Vagina (tissue), 2 donors: ENCODE results near the gene EIPR1. TPM values are rescaled to one million over a fixed set of nuclear protein-coding genes. Genes with fewer than 3 reads are reported as not detected.

Experiments
- DNase-seq, 2 donors: peaks; one replicate each; pipeline ENCODE4 v3.0.0-alpha.2; 2017; ENCODE audit errors: extremely low spot score in 2 of 2
- H3K27ac ChIP-seq: fragments of 200-600 bp; sonication (generic); one replicate; pipeline ENCODE4 v1.5.1; 2019
- H3K27me3 ChIP-seq: fragments of 200-600 bp; sonication (generic); one replicate; pipeline ENCODE4 v1.5.1; 2019
- H3K36me3 ChIP-seq, 2 donors: fragments of 200-600 bp; sonication (generic); one replicate each; pipeline ENCODE4 v1.5.1; 2017 to 2019
- H3K4me1 ChIP-seq: fragments of 200-600 bp; sonication (generic); one replicate; pipeline ENCODE4 v1.5.1; 2019
- H3K4me3 ChIP-seq, 2 donors: fragments of 200-600 bp; sonication (generic); 1 replicate in 1 of 2; 2 replicates in 1 of 2; pipeline ENCODE4 v1.5.1; 2016 to 2019
- H3K9me3 ChIP-seq: fragments of 200-600 bp; sonication (generic); one replicate; pipeline ENCODE4 v1.5.1; 2019
- CTCF ChIP-seq, 3 experiments: fragments of 450-650 bp in 2 of 3; fragments of 200-600 bp in 1 of 3; sonication (generic) in 1 of 3; IDR thresholded peaks; one replicate each; pipeline ENCODE4 v1.5.1; 2017 to 2019; ENCODE audit warnings: antibody characterized with exemption in 3 of 3, mild to moderate bottlenecking in 2 of 3, moderate library complexity in 2 of 3
- POLR2A ChIP-seq, 2 donors: fragments of 450-650 bp; IDR thresholded peaks; one replicate each; pipeline ENCODE4 v1.6.1; 2017; ENCODE audit warnings: antibody characterized with exemption in 2 of 2, mild to moderate bottlenecking in 2 of 2, moderate library complexity in 2 of 2
- POLR2AphosphoS5 ChIP-seq, 2 donors: sonication (generic); formaldehyde crosslinking; IDR thresholded peaks; one replicate each; pipeline ENCODE4 v1.9.0; 2017; ENCODE audit warnings: antibody characterized with exemption in 2 of 2, mild to moderate bottlenecking in 2 of 2, low read depth in 1 of 2; ENCODE audit not compliant: insufficient read depth in 1 of 2
- intact Hi-C: fragments of 100-400 bp; cut with DNase I; formaldehyde crosslinking; loops from one replicate; pipeline ENCODE4 v1.15.1; 2023
- total RNA-seq: library from RNA; depleted of rRNA; stranded (reverse); fragments of >200 nt; gene quantifications from one replicate; pipeline ENCODE4 v1.2.3, GENCODE V29; 2016

Gene EIPR1
- total RNA-seq, 1 donor from 2014 or later: 39.8 TPM

DNA sequence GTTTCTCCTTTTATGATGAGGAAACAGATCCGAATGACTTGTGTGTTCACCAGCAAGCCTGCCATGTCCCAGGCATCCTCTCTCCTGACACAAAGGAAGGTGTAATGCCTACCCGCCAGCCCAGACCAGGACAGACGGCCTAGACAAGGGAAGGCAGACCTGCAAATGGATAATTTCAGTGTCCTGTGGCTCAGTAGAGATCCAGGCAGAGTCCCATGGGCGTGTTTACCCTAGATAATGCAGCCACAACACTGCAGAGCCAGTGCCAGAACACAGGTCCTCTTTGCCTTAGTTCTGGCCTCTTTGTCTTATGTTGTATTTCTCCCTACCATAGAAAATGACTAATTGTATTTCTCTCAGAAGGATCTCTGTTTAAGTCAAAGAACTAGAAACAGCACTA lies 14.6 kb upstream of the EIPR1 start:
- Histone ChIP-seq H3K27ac (no peak overlapping the region), H3K4me1 (no peaks in the 10 kb centered on the region), H3K4me3 (no peak overlapping the region), H3K36me3 (peaks cover 0 to 30% of the 10 kb centered on the region in 2 donors), H3K9me3 (peaks cover 15% of the 10 kb centered on the region), H3K27me3 (no peaks in the 10 kb centered on the region)
- no peak for TF ChIP-seq POLR2A (IDR thresholded peaks at IDR 0.05)
- no peak for TF ChIP-seq POLR2AphosphoS5 (IDR thresholded peaks at IDR 0.05; ENCODE audit: insufficient read depth in 1 of 2, low read depth in 1 of 2)
- TF ChIP-seq CTCF (IDR thresholded peaks at IDR 0.05): no peak
- intact Hi-C loops: no loop called here
- no peak for DNase-seq

GRCh38 chr2:3390041-3390440 lies 12.4 kb upstream of the EIPR1 start:
- H3K4me3 ChIP-seq: no peak overlapping the region
- no peak for DNase-seq
- no peak overlapping the region for H3K27ac ChIP-seq
- TF ChIP-seq POLR2A (IDR thresholded peaks at IDR 0.05): no peak
- no peak for TF ChIP-seq POLR2AphosphoS5 (IDR thresholded peaks at IDR 0.05; ENCODE audit: insufficient read depth in 1 of 2, low read depth in 1 of 2)
- TF ChIP-seq CTCF (IDR thresholded peaks at IDR 0.05): no peak
- no peaks in the 10 kb centered on the region for H3K9me3 ChIP-seq
- no peaks in the 10 kb centered on the region for H3K27me3 ChIP-seq
- intact Hi-C loops: no loop called here
- no peaks in the 10 kb centered on the region for H3K4me1 ChIP-seq
- H3K36me3 ChIP-seq: peaks cover 0 to 23% of the 10 kb centered on the region in 2 donors

- no peaks in the 10 kb centered on the region for H3K4me1 ChIP-seq
- H3K9me3 ChIP-seq: no peaks in the 10 kb centered on the region
- intact Hi-C loops: no loop called here
- H3K36me3 ChIP-seq: peaks cover 0 to 23% of the 10 kb centered on the region in 2 donors
- no peak for DNase-seq
- H3K27ac ChIP-seq: no peak overlapping the region
- TF ChIP-seq POLR2A (IDR thresholded peaks at IDR 0.05): no peak
- TF ChIP-seq POLR2AphosphoS5 (IDR thresholded peaks at IDR 0.05; ENCODE audit: insufficient read depth in 1 of 2, low read depth in 1 of 2): no peak
- H3K4me3 ChIP-seq: no peak overlapping the region
- no peaks in the 10 kb centered on the region for H3K27me3 ChIP-seq
Observed at GRCh38 chr2:3389193-3389592, 11.6 kb upstream of the EIPR1 start.

- H3K4me1 ChIP-seq: no peaks in the 10 kb centered on the region
- TF ChIP-seq POLR2AphosphoS5 (IDR thresholded peaks at IDR 0.05; ENCODE audit: insufficient read depth in 1 of 2, low read depth in 1 of 2): no peak
- TF ChIP-seq CTCF (IDR thresholded peaks at IDR 0.05): no peak
- TF ChIP-seq POLR2A (IDR thresholded peaks at IDR 0.05): no peak
- intact Hi-C loops: no loop called here
- peaks cover 0 to 23% of the 10 kb centered on the region in 2 donors for H3K36me3 ChIP-seq
- H3K4me3 ChIP-seq: no peak overlapping the region
- no peaks in the 10 kb centered on the region for H3K9me3 ChIP-seq
- no peak overlapping the region for H3K27ac ChIP-seq
- no peaks in the 10 kb centered on the region for H3K27me3 ChIP-seq
- no peak for DNase-seq
Observed at GRCh38 chr2:3388412-3388738, 10.8 kb upstream of the EIPR1 start.

DNA sequence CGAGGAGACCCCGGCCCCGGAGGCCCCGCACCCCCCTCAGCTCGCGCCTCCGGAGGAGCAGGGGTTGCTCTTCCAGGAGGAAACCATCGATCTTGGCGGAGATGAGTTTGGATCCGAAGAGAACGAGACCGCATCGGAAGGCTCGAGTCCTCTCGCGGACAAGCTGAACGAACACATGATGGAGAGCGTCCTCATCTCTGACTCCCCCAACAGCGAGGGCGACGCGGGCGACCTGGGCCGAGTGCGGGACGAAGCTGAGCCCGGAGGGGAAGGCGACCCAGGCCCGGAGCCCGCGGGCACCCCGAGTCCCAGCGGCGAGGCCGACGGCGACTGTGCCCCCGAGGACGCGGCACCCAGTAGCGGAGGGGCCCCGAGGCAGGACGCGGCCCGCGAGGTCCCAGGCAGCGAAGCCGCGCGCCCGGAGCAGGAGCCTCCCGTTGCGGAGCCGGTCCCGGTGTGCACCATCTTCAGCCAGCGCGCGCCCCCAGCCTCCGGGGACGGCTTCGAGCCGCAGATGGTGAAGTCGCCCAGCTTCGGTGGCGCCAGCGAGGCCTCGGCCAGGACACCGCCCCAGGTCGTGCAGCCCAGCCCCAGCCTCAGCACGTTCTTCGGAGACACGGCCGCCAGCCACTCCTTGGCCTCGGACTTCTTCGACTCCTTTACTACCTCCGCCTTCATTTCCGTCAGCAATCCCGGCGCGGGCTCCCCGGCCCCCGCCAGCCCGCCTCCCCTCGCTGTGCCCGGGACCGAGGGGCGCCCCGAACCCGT lies 10.2 kb upstream of the EIPR1 start:
- H3K4me3 ChIP-seq: no peak overlapping the region
- no peak for DNase-seq
- intact Hi-C loops: no loop called here
- peaks cover 0 to 23% of the 10 kb centered on the region in 2 donors for H3K36me3 ChIP-seq
- no peak overlapping the region for H3K27ac ChIP-seq
- no peaks in the 10 kb centered on the region for H3K27me3 ChIP-seq
- no peaks in the 10 kb centered on the region for H3K9me3 ChIP-seq
- no peaks in the 10 kb centered on the region for H3K4me1 ChIP-seq
- no peak for TF ChIP-seq POLR2A (IDR thresholded peaks at IDR 0.05)
- TF ChIP-seq POLR2AphosphoS5 (IDR thresholded peaks at IDR 0.05; ENCODE audit: insufficient read depth in 1 of 2, low read depth in 1 of 2): no peak
- no peak for TF ChIP-seq CTCF (IDR thresholded peaks at IDR 0.05)
